HepG2 (cell line): Measurements from ENCODE around the gene MMAA. TPM values are rescaled to one million over a fixed set of nuclear protein-coding genes. Genes with fewer than 3 reads are reported as not detected.

Source experiments
- ATAC-seq: fragments of 200-7000 bp; cut with Tn5 transposase; 3 replicates; pipeline ENCODE4 v1.9.1; 2020; ENCODE audit warnings: mild to moderate bottlenecking, moderate library complexity
- BruUV-seq: library from RNA; stranded (reverse); fragments of 400-500 nt; replicated peaks from 2 replicates; lab custom pipeline; 2021; lab: Mats Ljungman, UMichigan
- CTCF ChIA-PET: fragments of 300-600 bp; formaldehyde crosslinking; extraction: SDS; loops from one replicate; lab custom pipeline; 2021; ENCODE audit warnings: low total read pairs, inconsistent platforms, low intra/inter-chr PET ratio; lab: Yijun Ruan, JAX
- POLR2A ChIA-PET: fragments of 350-600 bp; sonication (Branson Sonifier 250); formaldehyde crosslinking; loops from one replicate; lab custom pipeline; 2020; ENCODE audit warnings: antibody characterized with exemption, inconsistent platforms; lab: Yijun Ruan, JAX
- DNase-seq: peaks from one replicate; pipeline ENCODE4 v3.0.0-alpha.2; 2015; ENCODE audit warnings: low spot score
- FAIRE-seq: peaks from 3 replicates; lab custom pipeline; 2011; peaks lifted over from hg19 to GRCh38; lab: Jason Lieb, UNC
- H2AFZ ChIP-seq: one replicate; pipeline ENCODE4 v1.6.1; 2011; ENCODE audit warnings: low read length, inconsistent platforms
- H3K27ac ChIP-seq: fragments of 300-600 bp; 3 replicates; pipeline ENCODE4 v1.8.0; 2011; ENCODE audit warnings: mixed run types, mild to moderate bottlenecking, mixed read lengths, low read length, inconsistent platforms; ENCODE audit not compliant: insufficient read depth; ENCODE audit errors: extremely low read length
- H3K27me3 ChIP-seq, 2 experiments: fragments of 200-600 bp in 1 of 2; 2 replicates in 1 of 2; 3 replicates in 1 of 2; pipeline versions ENCODE4 v1.6.0 to v1.8.0; 2011; ENCODE audit warnings: low read length in 2 of 2, mild to moderate bottlenecking in 2 of 2, moderate library complexity in 2 of 2, inconsistent platforms in 1 of 2; ENCODE audit not compliant: insufficient read depth in 2 of 2, control insufficient read depth in 1 of 2
- H3K36me3 ChIP-seq, 2 experiments: fragments of 200-600 bp in 1 of 2; replicated peaks in 1 of 2; 2 replicates in 1 of 2; 3 replicates in 1 of 2; pipeline versions ENCODE4 v1.5.1 to v1.8.0; 2011; ENCODE audit warnings: low read length in 2 of 2, inconsistent platforms in 1 of 2; ENCODE audit not compliant: insufficient read depth in 2 of 2, control insufficient read depth in 1 of 2
- H3K4me1 ChIP-seq: 2 replicates; pipeline ENCODE4 v1.5.1; 2012; ENCODE audit warnings: low read length, inconsistent platforms; ENCODE audit not compliant: insufficient read depth
- H3K4me2 ChIP-seq: 2 replicates; pipeline ENCODE4 v1.6.0; 2011; ENCODE audit warnings: low read depth, low read length, inconsistent platforms
- H3K4me3 ChIP-seq, 3 experiments: fragments of 200-600 bp in 1 of 3; sonication (generic), shearing (Covaris generic) in 1 of 3; replicated peaks in 1 of 3; 2 replicates each; pipeline ENCODE4 v1.5.1; 2011 to 2016; ENCODE audit warnings: low read length in 3 of 3, inconsistent platforms in 2 of 3, low read depth in 2 of 3, mild to moderate bottlenecking in 2 of 3, control low read depth in 1 of 3, mixed read lengths in 1 of 3; ENCODE audit not compliant: insufficient read depth in 1 of 3
- H3K79me2 ChIP-seq: one replicate; pipeline ENCODE4 v1.6.1; 2011; ENCODE audit warnings: low read length, inconsistent platforms; ENCODE audit not compliant: insufficient read depth
- H3K9ac ChIP-seq: 2 replicates; pipeline ENCODE4 v1.6.0; 2011; ENCODE audit warnings: mild to moderate bottlenecking, low read depth, low read length, inconsistent platforms; ENCODE audit not compliant: insufficient read depth
- H3K9me3 ChIP-seq: 2 replicates; pipeline ENCODE4 v1.5.1; 2012; ENCODE audit warnings: mild to moderate bottlenecking, low read length
- H4K20me1 ChIP-seq: 2 replicates; pipeline ENCODE4 v1.6.0; 2011; ENCODE audit warnings: inconsistent platforms, mild to moderate bottlenecking, low read length, moderate library complexity; ENCODE audit not compliant: insufficient read depth
- ARID3A ChIP-seq: IDR thresholded peaks from 2 replicates; pipeline ENCODE4 v1.6.1; 2012; ENCODE audit warnings: low read depth, low read length, improper control_type of control experiment
- CAMTA2 ChIP-seq: sonication (generic); formaldehyde crosslinking; IDR thresholded peaks from 2 replicates; pipeline ENCODE4 v1.4.0; 2020; ENCODE audit warnings: mild to moderate bottlenecking, missing genetic modification reagents, borderline replicate concordance
- CEBPG ChIP-seq: IDR thresholded peaks from 2 replicates; pipeline ENCODE4 v1.6.1; 2016
- CSRNP1 ChIP-seq: sonication (generic); formaldehyde crosslinking; IDR thresholded peaks from 2 replicates; pipeline ENCODE4 v1.8.1; 2023; ENCODE audit warnings: mild to moderate bottlenecking, missing genetic modification reagents
- JUN ChIP-seq: sonication (generic); formaldehyde crosslinking; IDR thresholded peaks from 2 replicates; pipeline ENCODE4 v1.4.0; 2020; ENCODE audit warnings: mild to moderate bottlenecking, missing genetic modification reagents
- MTA1 ChIP-seq: sonication (generic); formaldehyde crosslinking; IDR thresholded peaks from 2 replicates; pipeline ENCODE4 v1.4.0; 2020; ENCODE audit warnings: missing genetic modification reagents, mild to moderate bottlenecking, borderline replicate concordance
- SIN3B ChIP-seq: fragments of 150-350 bp; IDR thresholded peaks from 2 replicates; pipeline ENCODE4 v1.6.1; 2014; ENCODE audit warnings: low read length
- SNAI1 ChIP-seq: sonication (generic); formaldehyde crosslinking; IDR thresholded peaks from 2 replicates; pipeline ENCODE4 v1.5.0; 2020; ENCODE audit warnings: mild to moderate bottlenecking, missing genetic modification reagents, borderline replicate concordance
- TEF ChIP-seq: sonication (generic); formaldehyde crosslinking; IDR thresholded peaks from 2 replicates; pipeline ENCODE4 v1.5.0; 2020; ENCODE audit warnings: missing genetic modification reagents
- TGIF2 ChIP-seq: IDR thresholded peaks from 2 replicates; pipeline ENCODE4 v1.6.1; 2016; ENCODE audit warnings: control low read depth, missing compliant biosample characterization
- ZNF101 ChIP-seq: sonication (generic); formaldehyde crosslinking; IDR thresholded peaks from 2 replicates; pipeline ENCODE4 v1.4.0; 2020; ENCODE audit warnings: mild to moderate bottlenecking, low read depth, missing genetic modification reagents, borderline replicate concordance
- ZNF124 ChIP-seq: sonication (generic); formaldehyde crosslinking; IDR thresholded peaks from 2 replicates; pipeline ENCODE4 v1.4.0; 2020; ENCODE audit warnings: missing genetic modification reagents
- ZNF138 ChIP-seq: sonication (generic); formaldehyde crosslinking; IDR thresholded peaks from 2 replicates; pipeline ENCODE4 v1.5.0; 2020; ENCODE audit warnings: mild to moderate bottlenecking, low read depth, missing genetic modification reagents
- ZNF570 ChIP-seq: sonication (generic); formaldehyde crosslinking; IDR thresholded peaks from 2 replicates; pipeline ENCODE4 v1.4.0; 2020; ENCODE audit warnings: mild to moderate bottlenecking, missing genetic modification reagents, borderline replicate concordance
- ZNF639 ChIP-seq: conservative IDR thresholded peaks from 2 replicates; pipeline ENCODE4 v1.6.1; 2018; ENCODE audit warnings: missing genetic modification reagents
- ZNF710 ChIP-seq: sonication (generic); formaldehyde crosslinking; IDR thresholded peaks from 2 replicates; pipeline ENCODE4 v1.5.0; 2020; ENCODE audit warnings: mild to moderate bottlenecking, missing genetic modification reagents, borderline replicate concordance
- ZNF740 ChIP-seq: sonication (generic); formaldehyde crosslinking; IDR thresholded peaks from 2 replicates; pipeline ENCODE4 v1.4.0; 2020; ENCODE audit warnings: missing genetic modification reagents
- WGBS: methylation state at CpG from one replicate; pipeline ENCODE4 v1.1.6; 2017; ENCODE audit warnings: low lambda C conversion rate; 5-methylcytosine and 5-hydroxymethylcytosine counted together
- in situ Hi-C: cut with HindIII; loops from 2 replicates; pipeline ENCODE4 v1.10.0; 2017; ENCODE audit warnings: low pct_unique_long_range_greater_than_20kb; ENCODE audit not compliant: extremely low pct_ligation_motif_present
- intact Hi-C: fragments of 100-400 bp; cut with micrococcal nuclease; formaldehyde crosslinking; loops from one replicate; pipeline ENCODE4 v1.10.0; 2022; ENCODE audit not compliant: unreplicated experiment
- polyA plus RNA-seq, 8 experiments: library from polyadenylated mRNA; depleted of rRNA in 3 of 8; stranded (reverse) in 7 of 8; unstranded in 1 of 8; fragments of >200 nt; fragmentation: Illumina TruSeq in 4 of 8; extraction: Trizol in 4 of 8; gene quantifications; 2 replicates each; pipeline versions ENCODE4 v1.2.1 to v1.2.3, GENCODE V29; 2011 to 2016; ENCODE audit warnings: low read depth in 4 of 8, missing spikeins in 1 of 8, mixed read lengths in 1 of 8; ENCODE audit not compliant: insufficient read depth in 1 of 8
- total RNA-seq, 5 experiments: library from RNA; depleted of rRNA; stranded (reverse); fragments of >200 nt; fragmentation: Illumina TruSeq; extraction: Trizol; gene quantifications; 2 replicates each; pipeline ENCODE4 v1.2.3, GENCODE V29; 2016; ENCODE audit warnings: low read depth in 1 of 5

Gene MMAA
- total and polyA plus RNA-seq, 2 of the 13 experiments (the other 11 are each of a cell fraction or from before 2014, with no cell fraction given) = 1.3 to 2.8 TPM

- Histone ChIP-seq H4K20me1 (no peaks in the 10 kb centered on the region), H3K4me1 (no peaks in the 10 kb centered on the region), H3K27me3 (no peaks in the 10 kb centered on the region), H3K4me2 (no peak overlapping the region), H2AFZ (no peak overlapping the region), H3K9me3 (no peaks in the 10 kb centered on the region), H3K27ac (no peak overlapping the region), H3K4me3 (no peak overlapping the region), H3K79me2 (no peaks in the 10 kb centered on the region), H3K36me3 (no peaks in the 10 kb centered on the region), H3K9ac (no peak overlapping the region)
- CTCF ChIA-PET = no interaction called here
- no peak for FAIRE-seq
- WGBS = 24% methylated on average over 4 of the region's 4 CpGs
- POLR2A ChIA-PET = no interaction called here
- BruUV-seq = no TSS peak
- in situ Hi-C loops (no loop called here), intact Hi-C loops (no loop called here)
- peak; percentile 78 for ATAC-seq
- peak; percentile 10 for DNase-seq
- no peak for TF ChIP-seq ZNF101 (CRISPR knock-in tag)
- peak; percentile 92 for TF ChIP-seq TEF (CRISPR knock-in tag)
- no peak for TF ChIP-seq ARID3A
- TF ChIP-seq ZNF639 (CRISPR knock-in tag) = no peak
- TF ChIP-seq MTA1 = no peak
- no peak for TF ChIP-seq SIN3B
- TF ChIP-seq ZNF570 = no peak
- no peak for TF ChIP-seq TGIF2
- TF ChIP-seq SNAI1 (CRISPR knock-in tag) = no peak
- no peak for TF ChIP-seq CSRNP1 (CRISPR knock-in tag)
- TF ChIP-seq ZNF740 (CRISPR knock-in tag) = no peak
- no peak for TF ChIP-seq JUN (CRISPR knock-in tag)
- TF ChIP-seq CAMTA2 (CRISPR knock-in tag) = no peak
- no peak for TF ChIP-seq ZNF124 (CRISPR knock-in tag)
- TF ChIP-seq CEBPG = peak; percentile 44; the same call in 1 of the 2 replicates
- TF ChIP-seq ZNF710 (CRISPR knock-in tag) = no peak
- TF ChIP-seq ZNF138 (CRISPR knock-in tag) = no peak
Observed at GRCh38 chr4:145602129-145602760, 16.9 kb upstream of the MMAA start.
